ENCODE results near the gene MKI67. TPM values are rescaled to one million over a fixed set of nuclear protein-coding genes. Genes with fewer than 3 reads are reported as not detected.

Gene MKI67
- polyA plus RNA-seq, 1 of the 3 experiments (the other 2 are of a cell fraction), result 7.5 TPM

DNA sequence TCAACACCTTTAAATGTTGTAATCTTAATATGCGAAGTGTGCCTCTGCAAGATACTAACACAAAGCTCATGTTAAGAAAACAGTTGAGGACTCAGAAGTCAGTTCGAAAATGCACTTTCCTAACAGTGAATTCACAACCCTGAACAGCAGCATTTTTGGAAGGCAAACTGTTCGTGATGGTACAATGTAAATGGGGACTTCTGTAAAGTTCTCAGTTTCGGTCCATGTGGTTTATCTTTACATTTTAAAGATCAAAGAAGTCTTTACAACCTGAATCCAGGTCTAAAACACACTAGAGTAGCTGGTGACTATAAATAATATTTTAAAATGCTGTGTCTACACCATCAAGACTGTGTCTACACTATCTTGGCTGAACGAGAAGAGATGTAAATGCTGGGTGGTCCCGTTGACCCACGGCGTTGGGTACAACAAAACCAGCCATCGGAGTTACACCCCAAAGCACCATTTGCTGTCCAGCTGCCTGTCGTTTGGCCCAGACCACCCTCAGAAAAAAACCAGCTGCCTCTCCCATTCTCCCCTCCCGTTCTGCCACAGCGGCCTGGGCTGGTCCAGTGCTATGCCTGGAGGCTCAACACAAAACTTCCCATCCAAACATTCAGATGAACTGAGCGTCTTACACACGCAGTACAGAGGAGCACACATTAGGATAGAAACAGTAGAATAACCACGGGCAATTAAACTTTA, 42.9 kb downstream of the MKI67 start (continued):
- TF ChIP-seq, protein P1, sequence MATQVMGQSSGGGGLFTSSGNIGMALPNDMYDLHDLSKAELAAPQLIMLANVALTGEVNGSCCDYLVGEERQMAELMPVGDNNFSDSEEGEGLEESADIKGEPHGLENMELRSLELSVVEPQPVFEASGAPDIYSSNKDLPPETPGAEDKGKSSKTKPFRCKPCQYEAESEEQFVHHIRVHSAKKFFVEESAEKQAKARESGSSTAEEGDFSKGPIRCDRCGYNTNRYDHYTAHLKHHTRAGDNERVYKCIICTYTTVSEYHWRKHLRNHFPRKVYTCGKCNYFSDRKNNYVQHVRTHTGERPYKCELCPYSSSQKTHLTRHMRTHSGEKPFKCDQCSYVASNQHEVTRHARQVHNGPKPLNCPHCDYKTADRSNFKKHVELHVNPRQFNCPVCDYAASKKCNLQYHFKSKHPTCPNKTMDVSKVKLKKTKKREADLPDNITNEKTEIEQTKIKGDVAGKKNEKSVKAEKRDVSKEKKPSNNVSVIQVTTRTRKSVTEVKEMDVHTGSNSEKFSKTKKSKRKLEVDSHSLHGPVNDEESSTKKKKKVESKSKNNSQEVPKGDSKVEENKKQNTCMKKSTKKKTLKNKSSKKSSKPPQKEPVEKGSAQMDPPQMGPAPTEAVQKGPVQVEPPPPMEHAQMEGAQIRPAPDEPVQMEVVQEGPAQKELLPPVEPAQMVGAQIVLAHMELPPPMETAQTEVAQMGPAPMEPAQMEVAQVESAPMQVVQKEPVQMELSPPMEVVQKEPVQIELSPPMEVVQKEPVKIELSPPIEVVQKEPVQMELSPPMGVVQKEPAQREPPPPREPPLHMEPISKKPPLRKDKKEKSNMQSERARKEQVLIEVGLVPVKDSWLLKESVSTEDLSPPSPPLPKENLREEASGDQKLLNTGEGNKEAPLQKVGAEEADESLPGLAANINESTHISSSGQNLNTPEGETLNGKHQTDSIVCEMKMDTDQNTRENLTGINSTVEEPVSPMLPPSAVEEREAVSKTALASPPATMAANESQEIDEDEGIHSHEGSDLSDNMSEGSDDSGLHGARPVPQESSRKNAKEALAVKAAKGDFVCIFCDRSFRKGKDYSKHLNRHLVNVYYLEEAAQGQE (IDR thresholded peaks at IDR 0.05; ENCODE audit: low read depth, low read length), result no peak

- CTCF ChIA-PET, result interaction anchor here (1.7 to 7.3 kb wide), 3 partner anchors 12 to 366 kb away, joined by 5 to 143 read pairs (median 14); no protein-coding TSS in a partner anchor
- POLR2A ChIA-PET, result no interaction called here
- no peak for DNase-seq
- H2AFZ ChIP-seq (ENCODE audit: low read depth), result no peak overlapping the region
- no peak overlapping the region for H3K9ac ChIP-seq
- no peak overlapping the region for H3K27ac ChIP-seq (ENCODE audit: low read depth in 2 of 2, low read length in 1 of 2)
- TF ChIP-seq FOXM1 (IDR thresholded peaks at IDR 0.05; ENCODE audit: low read depth) (no peak), SMC3 (IDR thresholded peaks at IDR 0.05; ENCODE audit: low read depth, low read length) (no peak), RCOR1 (IDR thresholded peaks at IDR 0.05; ENCODE audit: low read length) (no peak), POLR2AphosphoS5 (IDR thresholded peaks at IDR 0.05; ENCODE audit: low read depth, low read length) (no peak), CHD2 (IDR thresholded peaks at IDR 0.05; ENCODE audit: low read length, partially characterized antibody) (no peak), YY1 (IDR thresholded peaks at IDR 0.05; ENCODE audit: low read depth) (no peak), MEF2A (IDR thresholded peaks at IDR 0.05; ENCODE audit: borderline replicate concordance, low read depth) (no peak)
- TF ChIP-seq, protein P2, sequence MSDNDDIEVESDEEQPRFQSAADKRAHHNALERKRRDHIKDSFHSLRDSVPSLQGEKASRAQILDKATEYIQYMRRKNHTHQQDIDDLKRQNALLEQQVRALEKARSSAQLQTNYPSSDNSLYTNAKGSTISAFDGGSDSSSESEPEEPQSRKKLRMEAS (IDR thresholded peaks at IDR 0.05; ENCODE audit: low read depth), result no peak
- no peaks in the 10 kb centered on the region for H3F3A ChIP-seq (replicated peaks; ENCODE audit: insufficient read depth)
- H3K79me2 ChIP-seq (ENCODE audit: insufficient read depth), result no peaks in the 10 kb centered on the region
- H3K27me3 ChIP-seq (ENCODE audit: insufficient read depth), result no peaks in the 10 kb centered on the region
- H3K4me2 ChIP-seq, result no peak overlapping the region
- 73% methylated on average over 3 of the region's 3 CpGs for WGBS (ENCODE audit: low lambda C conversion rate)
- peaks cover 0 to 8% of the 10 kb centered on the region in 2 experiments; a peak in 1 of 4 replicates for H3K4me1 ChIP-seq (ENCODE audit: control insufficient read depth in 1 of 2, insufficient read depth in 2 of 2, low read depth in 1 of 2, low read length in 1 of 2)
- H4K20me1 ChIP-seq (ENCODE audit: insufficient read depth), result no peaks in the 10 kb centered on the region
- peaks cover 0 to 27% of the 10 kb centered on the region in 2 experiments for H3K36me3 ChIP-seq (replicated peaks in 1 of 2; ENCODE audit: control insufficient read depth in 1 of 2, insufficient read depth in 2 of 2, low read length in 1 of 2)
- H3K9me2 ChIP-seq, result no peaks in the 10 kb centered on the region
- H3K4me3 ChIP-seq (ENCODE audit: low read depth in 2 of 2, low read length in 1 of 2), result no peak overlapping the region
- no peaks in the 10 kb centered on the region for H3K9me3 ChIP-seq
These were observed 44.5 kb downstream of the MKI67 start for GRCh38 chr10:128081720-128082119.

GRCh38 chr10:128081222-128081621, 45.0 kb downstream of the MKI67 start:
- POLR2A ChIA-PET, result no interaction called here
- Histone ChIP-seq H3F3A (replicated peaks; ENCODE audit: insufficient read depth) (no peaks in the 10 kb centered on the region), H3K36me3 (replicated peaks in 1 of 2; ENCODE audit: control insufficient read depth in 1 of 2, insufficient read depth in 2 of 2, low read length in 1 of 2) (peaks cover 0 to 30% of the 10 kb centered on the region in 2 experiments), H4K20me1 (ENCODE audit: insufficient read depth) (no peaks in the 10 kb centered on the region), H3K4me2 (no peak overlapping the region), H3K27ac (ENCODE audit: low read depth in 2 of 2, low read length in 1 of 2) (no peak overlapping the region), H3K27me3 (ENCODE audit: insufficient read depth) (no peaks in the 10 kb centered on the region), H3K4me1 (ENCODE audit: control insufficient read depth in 1 of 2, insufficient read depth in 2 of 2, low read depth in 1 of 2, low read length in 1 of 2) (peaks cover 0 to 5% of the 10 kb centered on the region in 2 experiments; a peak in 1 of 4 replicates), H3K79me2 (ENCODE audit: insufficient read depth) (no peaks in the 10 kb centered on the region), H3K9me3 (no peaks in the 10 kb centered on the region), H3K9me2 (no peaks in the 10 kb centered on the region), H3K4me3 (ENCODE audit: low read depth in 2 of 2, low read length in 1 of 2) (no peak overlapping the region), H3K9ac (no peak overlapping the region), H2AFZ (ENCODE audit: low read depth) (no peak overlapping the region)
- no peak for DNase-seq
- no peak for TF ChIP-seq RXRA (IDR thresholded peaks at IDR 0.05; ENCODE audit: borderline replicate concordance, low read depth)
- CTCF ChIA-PET, result interaction anchor here (1.7 to 7.3 kb wide), 3 partner anchors 12 to 365 kb away, joined by 5 to 143 read pairs (median 14); no protein-coding TSS in a partner anchor
- WGBS (ENCODE audit: low lambda C conversion rate), result 83% methylated on average over 4 of the region's 4 CpGs
